HG02588 (cell line): Measurements from ENCODE around the gene ZNF883.

Source experiments
- ATAC-seq: cut with Tn5 transposase; IDR thresholded peaks from one replicate; pipeline ENCODE4 v1.9.1; 2021; ENCODE audit warnings: mild to moderate bottlenecking, moderate library complexity; ENCODE audit not compliant: unreplicated experiment

The ZNF883 gene

GRCh38 chr9:112921549-112921948 is 90.4 kb downstream of the ZNF883 start:
- ATAC-seq: no peak

GRCh38 chr9:112917987-112918362 is 94.0 kb downstream of the ZNF883 start:
- ATAC-seq: no peak

- ATAC-seq: no peak
Measured at GRCh38 chr9:112917047-112917986, 94.7 kb downstream of the ZNF883 start.

- no peak for ATAC-seq
Measured at GRCh38 chr9:112914524-112914923, 97.5 kb downstream of the ZNF883 start.

GRCh38 chr9:112913326-112913725 is 98.7 kb downstream of the ZNF883 start:
- no peak for ATAC-seq

GRCh38 chr9:112912636-112913035 is 99.4 kb downstream of the ZNF883 start:
- ATAC-seq: no peak

GRCh38 chr9:112911736-112912135 is 100.3 kb downstream of the ZNF883 start:
- no peak for ATAC-seq
